ACC112 (cell line): ENCODE data around the gene ANKRD37.

Source experiments
- H2AFZ ChIP-seq: fragments of 200-600 bp; sonication (generic); one replicate; pipeline ENCODE4 v1.6.0; 2017; ENCODE audit warnings: antibody characterized with exemption, low read length; ENCODE audit not compliant: unreplicated experiment
- H3K27ac ChIP-seq: fragments of 200-600 bp; sonication (generic); 2 replicates; pipeline ENCODE4 v1.5.1; 2014; ENCODE audit warnings: low read depth, mild to moderate bottlenecking, antibody characterized with exemption, low read length, moderate library complexity
- H3K27me3 ChIP-seq: fragments of 200-600 bp; sonication (generic); 2 replicates; pipeline ENCODE4 v1.6.1; 2014; ENCODE audit warnings: mild to moderate bottlenecking, antibody characterized with exemption, low read length, moderate library complexity, mixed read lengths; ENCODE audit not compliant: insufficient read depth
- H3K36me3 ChIP-seq: fragments of 200-600 bp; sonication (generic); 2 replicates; pipeline ENCODE4 v1.6.1; 2016; ENCODE audit warnings: mild to moderate bottlenecking, antibody characterized with exemption, low read length, moderate library complexity, mixed read lengths; ENCODE audit not compliant: insufficient read depth
- H3K4me1 ChIP-seq: fragments of 200-600 bp; sonication (generic); one replicate; pipeline ENCODE4 v1.6.1; 2016; ENCODE audit warnings: low read length, mixed read lengths; ENCODE audit not compliant: insufficient read depth, unreplicated experiment, control insufficient read depth
- H3K4me3 ChIP-seq: fragments of 200-600 bp; sonication (generic); 2 replicates; pipeline ENCODE4 v1.5.1; 2014; ENCODE audit warnings: mild to moderate bottlenecking, low read depth, low read length
- H3K79me2 ChIP-seq: fragments of 200-600 bp; sonication (generic); one replicate; pipeline ENCODE4 v1.6.0; 2016; ENCODE audit warnings: low read length; ENCODE audit not compliant: control insufficient read depth, unreplicated experiment, insufficient read depth

The ANKRD37 gene, protein sequence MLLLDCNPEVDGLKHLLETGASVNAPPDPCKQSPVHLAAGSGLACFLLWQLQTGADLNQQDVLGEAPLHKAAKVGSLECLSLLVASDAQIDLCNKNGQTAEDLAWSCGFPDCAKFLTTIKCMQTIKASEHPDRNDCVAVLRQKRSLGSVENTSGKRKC

DNA sequence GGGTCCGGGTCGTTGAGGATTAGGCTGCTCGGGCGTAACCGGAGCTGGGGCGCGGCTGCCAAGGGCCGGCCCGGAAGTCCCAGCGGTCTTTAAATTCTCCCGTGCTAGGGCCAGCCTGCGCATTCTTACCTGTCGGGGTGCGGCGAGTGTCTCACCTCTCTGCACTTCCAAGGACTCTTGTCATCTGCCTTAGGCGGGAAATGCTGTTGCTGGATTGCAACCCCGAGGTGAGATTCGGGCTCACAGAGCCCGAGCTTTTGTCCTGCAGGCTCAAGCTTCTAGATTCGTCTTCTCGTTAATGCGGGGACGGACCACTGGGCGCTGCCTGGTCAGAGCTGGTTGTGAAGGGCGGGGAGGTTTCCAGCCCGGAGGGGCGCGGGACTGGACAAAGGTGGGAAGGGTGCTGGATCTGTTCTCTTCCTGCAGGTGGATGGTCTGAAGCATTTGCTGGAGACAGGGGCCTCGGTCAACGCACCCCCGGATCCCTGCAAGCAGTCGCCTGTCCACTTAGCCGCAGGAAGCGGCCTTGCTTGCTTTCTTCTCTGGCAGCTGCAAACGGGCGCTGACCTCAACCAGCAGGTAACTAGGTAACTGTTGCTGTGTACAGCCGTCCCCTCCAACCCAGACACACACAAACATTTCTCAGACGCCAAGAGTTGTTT is at the start of gene ANKRD37:
ANKRD37 (plus strand) TSS at position 118 of the 662 bp plus-strand sequence; CDS start at position 201, 83 bp downstream.
- Histone ChIP-seq H3K27ac (peak within 1 kb of the TSS; percentile 99), H3K4me1 (peaks cover 31% of the 10 kb centered on the region), H3K27me3 (no peaks in the 10 kb centered on the region), H3K4me3 (peak within 1 kb of the TSS; percentile 97), H3K36me3 (peaks cover 18% of the 10 kb centered on the region), H3K79me2 (peaks cover 8% of the 10 kb centered on the region), H2AFZ (peak within 1 kb of the TSS; percentile 84)

DNA sequence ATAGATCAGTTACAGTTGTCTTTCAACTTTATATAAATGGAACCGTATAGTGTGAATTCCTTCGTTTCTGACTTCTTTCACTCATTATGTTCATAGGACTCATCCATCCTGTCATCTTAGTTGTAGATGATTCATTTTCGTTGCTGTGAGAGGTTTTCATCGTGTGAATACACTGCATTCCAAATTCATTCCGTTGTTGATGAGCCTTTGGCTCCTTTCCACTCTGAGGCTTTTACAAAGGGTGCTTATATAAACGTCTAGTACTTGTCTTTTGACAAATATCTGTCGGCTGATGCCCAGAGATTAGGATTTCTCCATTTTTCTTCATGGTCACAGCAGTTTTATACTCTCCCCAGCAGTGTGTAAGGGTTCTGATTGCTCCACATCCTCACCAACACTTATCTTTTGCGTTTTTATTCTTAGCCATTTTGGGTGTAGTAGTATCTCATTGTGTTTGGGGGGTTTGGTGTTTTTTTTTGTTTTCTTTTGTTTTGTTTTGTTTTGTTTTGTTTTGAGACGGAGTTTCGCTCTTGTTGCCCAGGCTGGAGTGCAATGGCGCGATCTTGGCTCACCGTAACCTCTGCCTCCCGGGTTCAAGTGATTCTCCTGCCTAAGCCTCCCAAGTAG is 49.6 kb upstream of the ANKRD37 start:
- H2AFZ ChIP-seq, result no peak overlapping the region
- peaks cover 24% of the 10 kb centered on the region for H3K36me3 ChIP-seq
- peaks cover 28% of the 10 kb centered on the region for H3K4me1 ChIP-seq
- no peaks in the 10 kb centered on the region for H3K79me2 ChIP-seq
- H3K27me3 ChIP-seq, result no peaks in the 10 kb centered on the region
- peak overlapping the region; percentile 58 for H3K27ac ChIP-seq
- H3K4me3 ChIP-seq, result no peak overlapping the region

DNA sequence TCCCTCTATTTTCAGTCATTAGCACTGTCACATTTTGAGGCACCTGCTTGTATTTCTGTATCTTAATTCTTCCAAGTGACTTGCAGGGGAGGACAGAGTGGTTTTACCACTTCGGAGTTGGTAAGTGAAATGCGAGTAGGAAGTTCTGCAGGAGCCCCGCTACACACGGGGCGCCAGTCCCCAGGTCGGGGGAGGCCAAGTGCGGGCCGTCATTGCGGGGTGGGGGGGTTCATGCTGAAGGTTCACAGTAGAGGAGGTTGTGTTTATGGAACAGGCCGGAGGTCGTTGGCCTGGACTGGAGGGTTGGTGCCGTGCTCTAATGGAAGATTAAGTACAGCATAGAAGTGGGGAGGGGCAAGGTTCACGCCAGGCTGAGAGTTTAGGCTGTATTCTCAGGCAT is 45.0 kb upstream of the ANKRD37 start:
- no peak overlapping the region for H2AFZ ChIP-seq
- H3K4me1 ChIP-seq, result peaks cover 5% of the 10 kb centered on the region
- H3K36me3 ChIP-seq, result peaks cover 21% of the 10 kb centered on the region
- no peak overlapping the region for H3K27ac ChIP-seq
- H3K79me2 ChIP-seq, result no peaks in the 10 kb centered on the region
- no peaks in the 10 kb centered on the region for H3K27me3 ChIP-seq
- H3K4me3 ChIP-seq, result no peak overlapping the region

DNA sequence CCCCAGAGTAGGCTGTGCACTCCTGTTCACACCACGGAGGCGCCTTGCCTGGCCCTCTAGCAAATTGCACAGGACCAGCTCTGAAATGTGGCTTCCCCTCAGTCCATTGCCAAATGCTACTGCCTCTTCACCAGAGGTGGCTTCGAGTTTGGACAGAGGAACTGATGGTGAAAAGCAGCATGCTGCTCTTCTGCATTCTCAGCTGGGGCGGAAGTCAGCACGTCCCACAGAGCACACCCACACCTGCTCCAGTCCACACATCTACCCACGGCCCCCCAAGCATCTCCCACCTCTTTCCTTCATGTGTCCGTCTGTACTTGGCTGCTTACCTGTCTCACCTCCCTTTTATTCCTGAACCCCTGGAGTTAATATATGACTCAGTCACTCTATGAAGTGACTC is 44.4 kb upstream of the ANKRD37 start:
- Histone ChIP-seq H3K27ac (no peak overlapping the region), H3K27me3 (no peaks in the 10 kb centered on the region), H2AFZ (no peak overlapping the region), H3K4me3 (no peak overlapping the region), H3K79me2 (no peaks in the 10 kb centered on the region), H3K36me3 (peaks cover 16% of the 10 kb centered on the region), H3K4me1 (peaks cover under 1% of the 10 kb centered on the region)

DNA sequence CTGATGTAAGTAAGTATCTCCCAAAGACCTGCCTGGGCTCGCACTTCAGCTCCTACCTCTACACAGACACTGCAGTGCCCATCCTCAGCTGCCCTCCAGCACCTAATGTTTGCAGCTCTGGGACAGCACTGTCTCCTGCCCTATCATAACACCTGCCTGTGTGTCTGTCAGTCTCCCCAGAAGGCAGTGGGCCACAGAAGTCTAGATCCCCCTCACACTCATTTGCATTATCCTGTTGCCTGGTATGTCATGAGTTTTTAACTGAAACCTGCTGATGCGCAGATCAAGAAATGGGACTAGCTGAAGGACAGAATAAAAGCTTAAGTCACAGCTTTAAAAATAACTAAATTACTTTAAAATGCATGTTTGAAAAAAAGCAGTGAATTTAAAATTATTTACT is 43.9 kb upstream of the ANKRD37 start:
- Histone ChIP-seq H3K36me3 (peaks cover 16% of the 10 kb centered on the region), H3K4me1 (peaks cover 6% of the 10 kb centered on the region), H3K4me3 (no peak overlapping the region), H2AFZ (no peak overlapping the region), H3K27me3 (no peaks in the 10 kb centered on the region), H3K79me2 (no peaks in the 10 kb centered on the region), H3K27ac (no peak overlapping the region)

DNA sequence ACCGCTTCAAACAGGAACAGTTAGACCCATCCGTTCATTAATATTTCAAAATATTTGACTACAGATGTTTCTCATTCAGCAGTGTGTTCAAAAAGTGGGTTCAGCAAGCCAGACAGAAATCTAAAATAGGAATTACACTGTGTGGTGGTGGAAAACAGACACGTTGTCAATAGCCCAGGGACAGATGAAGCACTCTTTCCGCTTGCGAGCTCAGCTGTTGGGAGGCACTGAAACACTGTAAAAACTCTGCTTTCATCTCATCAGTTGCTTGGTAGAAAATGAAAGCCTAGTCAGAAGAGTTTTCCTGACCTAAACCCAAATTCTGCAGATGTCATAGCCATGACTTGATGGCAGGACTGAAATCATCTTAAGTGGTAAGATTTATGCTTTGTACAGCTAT is 39.4 kb upstream of the ANKRD37 start:
- H3K27me3 ChIP-seq, result no peaks in the 10 kb centered on the region
- H3K4me1 ChIP-seq, result peaks cover 25% of the 10 kb centered on the region
- no peak overlapping the region for H2AFZ ChIP-seq
- H3K27ac ChIP-seq, result no peak overlapping the region
- no peaks in the 10 kb centered on the region for H3K79me2 ChIP-seq
- H3K36me3 ChIP-seq, result 0 out of 2 replicates have a peak, but pooled peaks cover 3% of the 10 kb centered on the region
- no peak overlapping the region for H3K4me3 ChIP-seq

DNA sequence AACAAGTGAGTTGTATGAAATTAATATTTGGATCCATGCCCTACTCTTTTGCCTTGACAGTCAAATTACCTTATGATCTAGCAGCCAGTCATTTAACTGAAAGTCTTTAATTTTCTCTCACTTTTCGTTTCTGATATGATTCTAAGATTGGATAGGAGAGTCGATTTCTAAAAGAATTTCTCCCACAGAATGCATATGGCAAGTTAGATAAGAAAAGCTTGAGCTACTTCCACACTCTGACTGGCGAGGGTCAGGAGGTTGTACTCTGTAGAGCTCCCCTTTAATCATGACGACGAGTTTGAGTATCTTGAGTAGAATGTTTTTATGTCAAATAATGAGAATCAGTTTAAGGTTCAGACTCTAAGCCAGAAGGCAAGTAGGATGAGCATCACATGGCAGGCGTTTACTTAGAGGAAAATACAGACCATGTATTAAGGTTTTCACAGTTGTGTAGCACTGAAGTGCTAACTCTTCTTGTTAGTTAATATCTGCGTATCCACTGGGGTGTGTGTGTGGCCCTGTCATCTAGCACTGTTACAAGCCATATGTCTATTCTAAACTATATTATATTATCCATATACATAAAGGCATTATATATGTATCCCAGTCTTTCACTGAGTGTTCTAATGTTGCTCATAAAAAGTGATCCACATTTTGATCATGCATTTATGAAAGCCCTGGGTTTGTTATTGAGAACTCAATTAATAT is 38.8 kb upstream of the ANKRD37 start:
- 0 out of 2 replicates have a peak, but pooled peaks cover 3% of the 10 kb centered on the region for H3K36me3 ChIP-seq

DNA sequence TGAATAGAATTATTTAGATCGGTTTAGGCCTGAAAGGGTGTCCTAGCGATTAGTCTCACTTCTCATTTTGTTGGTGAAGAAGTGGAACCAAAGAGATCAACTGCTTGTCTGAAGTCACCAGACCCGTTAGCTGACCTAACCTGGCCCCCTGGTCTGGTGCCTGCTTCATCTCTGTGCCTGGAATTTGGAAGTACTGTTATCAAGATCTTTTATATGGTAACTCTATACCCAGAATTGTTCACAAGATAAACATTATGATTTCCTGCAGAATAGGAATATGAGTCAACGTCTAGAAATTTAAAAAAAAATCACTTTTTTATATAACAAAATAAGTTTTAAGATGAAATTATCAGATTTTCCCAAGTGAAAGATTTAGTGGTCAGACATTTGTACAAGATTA is 38.1 kb upstream of the ANKRD37 start:
- no peak overlapping the region for H3K4me3 ChIP-seq
- peaks cover 25% of the 10 kb centered on the region for H3K4me1 ChIP-seq
- H3K27me3 ChIP-seq, result no peaks in the 10 kb centered on the region
- 0 out of 2 replicates have a peak, but pooled peaks cover 6% of the 10 kb centered on the region for H3K36me3 ChIP-seq
- H3K27ac ChIP-seq, result peak overlapping the region; percentile 88
- H3K79me2 ChIP-seq, result no peaks in the 10 kb centered on the region
- no peak overlapping the region for H2AFZ ChIP-seq

More for the DNA sequence above, 38.8 kb upstream of the ANKRD37 start:
- Histone ChIP-seq H2AFZ (no peak overlapping the region), H3K4me3 (no peak overlapping the region), H3K27me3 (no peaks in the 10 kb centered on the region), H3K27ac (peak overlapping the region; percentile 88), H3K79me2 (no peaks in the 10 kb centered on the region), H3K4me1 (peaks cover 25% of the 10 kb centered on the region)

DNA sequence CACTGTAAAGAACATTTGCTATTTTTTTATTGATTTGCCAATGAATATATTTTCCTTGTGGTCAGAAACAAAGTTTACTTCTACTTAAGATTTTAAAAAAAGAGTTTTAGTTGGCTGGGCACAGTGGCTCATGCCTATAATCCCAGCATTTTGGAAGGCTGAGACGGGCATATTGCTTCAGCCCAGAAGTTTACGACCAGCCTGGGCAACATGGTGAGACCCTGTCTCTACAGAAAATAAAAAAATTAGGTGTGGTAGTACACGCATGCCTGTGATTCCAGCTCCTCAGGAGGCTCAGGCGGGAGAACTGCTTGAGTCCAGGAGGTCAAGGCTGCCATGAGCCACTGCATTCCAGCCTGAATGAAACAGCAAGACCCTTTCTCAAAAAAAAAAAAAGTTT is 37.7 kb upstream of the ANKRD37 start:
- peaks cover 25% of the 10 kb centered on the region for H3K4me1 ChIP-seq
- H3K36me3 ChIP-seq, result 0 out of 2 replicates have a peak, but pooled peaks cover 6% of the 10 kb centered on the region
- H2AFZ ChIP-seq, result no peak overlapping the region
- H3K4me3 ChIP-seq, result peak overlapping the region; percentile 17; the same call in 1 of the 2 replicates
- H3K27ac ChIP-seq, result peak overlapping the region; percentile 88
- no peaks in the 10 kb centered on the region for H3K27me3 ChIP-seq
- H3K79me2 ChIP-seq, result no peaks in the 10 kb centered on the region

DNA sequence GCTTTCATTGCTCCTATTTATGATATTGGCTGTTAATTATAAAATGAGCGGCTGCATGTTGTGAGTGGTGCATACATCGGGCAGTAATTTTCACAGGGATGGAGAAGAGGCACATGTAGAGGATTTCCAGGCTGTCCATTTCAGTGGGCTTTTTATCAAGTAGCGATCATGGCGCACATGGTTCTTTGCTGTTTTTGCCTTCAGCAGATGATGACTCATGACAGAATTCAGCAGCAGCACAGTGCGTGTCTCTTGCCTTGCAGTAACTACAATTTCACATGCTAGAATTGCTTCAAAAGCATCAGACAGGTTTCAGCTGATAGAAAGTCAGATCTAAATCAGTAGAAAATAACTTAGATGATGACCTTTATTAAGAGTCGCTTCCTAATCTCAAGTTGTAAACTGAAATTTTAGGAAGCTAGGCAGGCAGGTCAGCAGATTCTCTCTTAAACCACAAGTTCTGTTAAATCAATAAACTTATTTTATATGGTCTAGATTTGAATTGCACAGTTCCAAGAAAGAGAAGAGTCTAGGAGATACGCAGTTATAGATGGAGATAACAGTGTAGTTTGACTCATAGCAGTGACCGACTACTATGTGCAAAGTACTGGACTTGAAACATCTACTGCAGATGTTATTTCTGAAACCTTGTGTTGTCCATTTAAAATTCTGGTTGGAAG is 36.7 kb upstream of the ANKRD37 start:
- Histone ChIP-seq H2AFZ (no peak overlapping the region), H3K4me3 (no peak overlapping the region), H3K79me2 (no peaks in the 10 kb centered on the region), H3K27ac (peak overlapping the region; percentile 88), H3K4me1 (peaks cover 25% of the 10 kb centered on the region), H3K27me3 (no peaks in the 10 kb centered on the region), H3K36me3 (0 out of 2 replicates have a peak, but pooled peaks cover 6% of the 10 kb centered on the region)
